Upper lobe of left lung (tissue), 4 donors: ENCODE results near the gene CMTM2.

ENCODE experiments used
- CTCF ChIP-seq, 6 experiments: fragments of 450-650 bp in 4 of 6; fragments of 200-600 bp in 2 of 6; sonication (generic) in 2 of 6; IDR thresholded peaks; one replicate each; pipeline ENCODE4 v1.5.1; 2016 to 2019; ENCODE audit warnings: antibody characterized with exemption in 6 of 6
- POLR2A ChIP-seq, 4 donors: fragments of 450-650 bp; IDR thresholded peaks; one replicate each; pipeline ENCODE4 v1.5.1; 2016 to 2017; ENCODE audit warnings: antibody characterized with exemption in 4 of 4, mild to moderate bottlenecking in 2 of 4
- POLR2AphosphoS5 ChIP-seq, 2 donors: sonication (generic); formaldehyde crosslinking; IDR thresholded peaks; one replicate each; pipeline ENCODE4 v1.5.1; 2017; ENCODE audit warnings: antibody characterized with exemption in 2 of 2

- TF ChIP-seq CTCF (IDR thresholded peaks at IDR 0.05), result no peak
- TF ChIP-seq POLR2A (IDR thresholded peaks at IDR 0.05), result no peak
- no peak for TF ChIP-seq POLR2AphosphoS5 (IDR thresholded peaks at IDR 0.05)
Measured at GRCh38 chr16:66617728-66618127, 38.5 kb downstream of the CMTM2 start.
